Measurements from ENCODE around the gene ZFP64. TPM values are rescaled to one million over a fixed set of nuclear protein-coding genes. Genes with fewer than 3 reads are reported as not detected.

Gene ZFP64
- total RNA-seq, 4 donors from 2014 or later: 13.2 to 16.3 (median 13.4) TPM

DNA sequence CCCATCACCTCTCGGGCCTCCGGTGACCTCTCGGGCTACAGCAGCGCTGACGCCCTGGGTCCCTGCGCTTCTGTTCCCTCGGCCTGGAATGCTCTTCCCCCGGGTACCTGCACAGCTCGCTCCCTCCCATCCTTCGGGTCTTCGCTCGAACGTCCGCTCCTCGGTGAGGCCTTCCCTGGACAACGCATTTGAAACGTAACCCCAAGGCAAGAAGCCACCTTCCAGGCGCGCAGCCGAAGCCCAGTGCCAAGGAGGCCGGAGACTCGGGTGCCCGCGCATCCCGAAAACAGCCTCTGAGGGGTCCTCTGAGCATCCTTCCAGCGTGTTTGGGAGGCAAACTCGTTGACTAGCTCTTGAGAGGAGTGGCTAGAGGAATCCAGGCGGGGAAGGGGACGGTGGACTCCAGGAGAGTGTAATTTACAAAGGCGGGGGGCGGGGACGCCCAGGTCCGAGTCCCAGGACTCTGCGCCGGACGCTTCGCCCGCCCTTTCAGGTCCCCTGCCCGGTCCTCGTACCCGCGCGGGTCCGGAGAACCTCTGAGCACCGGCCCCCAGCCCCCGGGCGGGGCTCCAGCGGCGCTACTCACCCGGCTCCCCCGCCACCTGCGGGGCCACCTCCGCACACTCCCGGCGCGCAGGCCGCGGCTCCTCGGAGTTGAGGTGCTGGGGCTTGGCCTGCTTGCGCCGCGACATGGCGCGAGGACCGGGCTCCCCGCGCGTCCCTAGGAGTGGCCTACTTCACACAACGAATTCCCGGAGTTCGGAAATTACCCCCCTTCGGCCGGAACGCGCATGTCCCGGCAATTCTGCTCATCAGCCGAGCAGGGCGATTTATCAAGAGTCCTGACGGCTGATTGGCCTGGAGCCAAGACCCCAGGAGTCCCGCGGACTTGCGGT lies 86.8 kb downstream of the ZFP64 start:
- peak; percentile 17 to 29 for DNase-seq
- 1 to 3% methylated on average over 17 to 33 of the region's 82 CpGs for WGBS, 2 donors
- intact Hi-C loops (cut with DNase I): no loop called here

DNA sequence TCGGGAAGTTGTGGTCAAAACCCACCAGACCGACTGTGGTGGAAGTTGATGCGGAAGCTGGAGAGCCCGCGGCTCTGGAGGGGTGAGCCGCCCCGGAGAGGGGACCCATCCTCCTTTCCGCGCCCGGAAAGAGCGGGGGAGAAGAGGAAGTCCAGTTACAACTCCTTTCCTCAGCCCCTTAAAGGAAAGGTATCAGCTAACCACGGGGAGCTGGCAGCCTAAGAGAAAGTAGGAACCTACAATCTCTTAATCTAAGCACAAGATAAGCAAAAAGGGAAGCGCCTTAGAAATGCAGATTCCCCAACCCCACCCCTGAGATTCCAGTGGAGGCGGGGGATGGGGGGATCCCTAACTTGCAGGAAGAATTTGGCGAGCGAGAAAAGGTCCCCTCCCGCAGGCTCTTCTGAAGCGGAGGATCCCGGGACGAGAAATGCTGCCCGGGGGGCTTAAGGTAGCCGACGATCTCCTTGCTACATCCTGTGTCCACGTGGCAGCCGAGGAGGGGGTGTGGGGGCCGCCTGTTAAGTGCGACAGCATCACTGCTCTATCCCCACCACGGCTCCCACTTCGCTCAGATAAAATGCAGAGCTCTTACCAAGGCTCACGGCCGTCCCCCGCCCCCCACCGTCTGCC lies 87.5 kb downstream of the ZFP64 start:
- no peaks in the 10 kb centered on the region for H3K9me3 ChIP-seq
- H3K27me3 ChIP-seq: peaks cover 4% of the 10 kb centered on the region
- TF ChIP-seq POLR2A (IDR thresholded peaks at IDR 0.05): no peak
- TF ChIP-seq, protein P1, sequence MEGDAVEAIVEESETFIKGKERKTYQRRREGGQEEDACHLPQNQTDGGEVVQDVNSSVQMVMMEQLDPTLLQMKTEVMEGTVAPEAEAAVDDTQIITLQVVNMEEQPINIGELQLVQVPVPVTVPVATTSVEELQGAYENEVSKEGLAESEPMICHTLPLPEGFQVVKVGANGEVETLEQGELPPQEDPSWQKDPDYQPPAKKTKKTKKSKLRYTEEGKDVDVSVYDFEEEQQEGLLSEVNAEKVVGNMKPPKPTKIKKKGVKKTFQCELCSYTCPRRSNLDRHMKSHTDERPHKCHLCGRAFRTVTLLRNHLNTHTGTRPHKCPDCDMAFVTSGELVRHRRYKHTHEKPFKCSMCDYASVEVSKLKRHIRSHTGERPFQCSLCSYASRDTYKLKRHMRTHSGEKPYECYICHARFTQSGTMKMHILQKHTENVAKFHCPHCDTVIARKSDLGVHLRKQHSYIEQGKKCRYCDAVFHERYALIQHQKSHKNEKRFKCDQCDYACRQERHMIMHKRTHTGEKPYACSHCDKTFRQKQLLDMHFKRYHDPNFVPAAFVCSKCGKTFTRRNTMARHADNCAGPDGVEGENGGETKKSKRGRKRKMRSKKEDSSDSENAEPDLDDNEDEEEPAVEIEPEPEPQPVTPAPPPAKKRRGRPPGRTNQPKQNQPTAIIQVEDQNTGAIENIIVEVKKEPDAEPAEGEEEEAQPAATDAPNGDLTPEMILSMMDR (IDR thresholded peaks at IDR 0.05): no peak
- H3K4me3 ChIP-seq (replicated peaks in 1 of 3): peak overlapping the region in 1 of 3 donors; percentile 34
- H3K4me1 ChIP-seq: peaks cover 24 to 32% of the 10 kb centered on the region in 2 donors
- intact Hi-C loops (cut with DNase I): no loop called here
- 2 to 4% methylated on average over 27 to 33 of the region's 33 CpGs for WGBS, 2 donors
- no peak for DNase-seq
- no peak overlapping the region for H3K27ac ChIP-seq
- H3K36me3 ChIP-seq: no peaks in the 10 kb centered on the region

More for the DNA sequence above, 86.8 kb downstream of the ZFP64 start:
- H3K9me3 ChIP-seq: no peaks in the 10 kb centered on the region
- peaks cover 24 to 28% of the 10 kb centered on the region in 2 donors for H3K4me1 ChIP-seq
- H3K4me3 ChIP-seq (replicated peaks in 1 of 3): peak overlapping the region in 2 of 3 donors; percentile 8 to 34
- peaks cover 4% of the 10 kb centered on the region for H3K27me3 ChIP-seq
- H3K36me3 ChIP-seq: no peaks in the 10 kb centered on the region
- no peak for TF ChIP-seq POLR2A (IDR thresholded peaks at IDR 0.05)
- TF ChIP-seq, protein P1 (IDR thresholded peaks at IDR 0.05): no peak
- no peak overlapping the region for H3K27ac ChIP-seq

DNA sequence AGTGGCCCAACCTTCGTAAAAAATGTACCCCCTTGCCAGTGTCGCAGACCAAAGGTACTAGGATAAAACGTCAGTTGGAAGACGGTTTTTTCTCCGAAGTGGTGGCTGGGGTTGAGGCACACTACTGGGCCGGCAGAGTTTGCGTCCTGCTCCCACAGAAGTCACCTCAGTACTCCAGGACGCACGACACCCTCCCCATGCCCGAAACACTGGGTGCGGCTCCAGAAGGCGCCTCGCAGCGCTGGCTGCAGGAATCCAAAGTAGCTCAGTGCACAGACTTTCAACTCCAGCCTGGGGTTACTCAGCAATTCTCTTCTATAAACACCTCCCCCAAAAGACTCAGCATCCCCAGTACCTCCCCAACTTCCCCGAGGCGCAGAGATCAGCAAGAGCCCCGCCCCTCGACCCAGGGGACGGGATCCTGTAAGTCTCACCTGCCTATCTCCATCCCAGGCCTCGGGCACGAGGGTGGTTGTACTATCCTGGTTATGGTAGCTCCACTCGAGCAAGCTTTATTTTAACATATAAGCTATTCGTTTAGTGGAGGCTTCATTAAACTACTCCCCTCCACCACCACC lies 88.2 kb downstream of the ZFP64 start:
- DNase-seq: no peak
- H3K36me3 ChIP-seq: no peaks in the 10 kb centered on the region
- no peak overlapping the region for H3K27ac ChIP-seq
- H3K4me1 ChIP-seq: peaks cover 24 to 32% of the 10 kb centered on the region in 2 donors
- no peaks in the 10 kb centered on the region for H3K9me3 ChIP-seq
- H3K27me3 ChIP-seq: peaks cover 4% of the 10 kb centered on the region
- no peak overlapping the region for H3K4me3 ChIP-seq (replicated peaks in 1 of 3)
- WGBS, 2 donors: 40 to 50% methylated on average over 23 of the region's 23 CpGs
- intact Hi-C loops (cut with DNase I): no loop called here
- TF ChIP-seq, protein P1 (IDR thresholded peaks at IDR 0.05): no peak
- TF ChIP-seq POLR2A (IDR thresholded peaks at IDR 0.05): no peak

DNA sequence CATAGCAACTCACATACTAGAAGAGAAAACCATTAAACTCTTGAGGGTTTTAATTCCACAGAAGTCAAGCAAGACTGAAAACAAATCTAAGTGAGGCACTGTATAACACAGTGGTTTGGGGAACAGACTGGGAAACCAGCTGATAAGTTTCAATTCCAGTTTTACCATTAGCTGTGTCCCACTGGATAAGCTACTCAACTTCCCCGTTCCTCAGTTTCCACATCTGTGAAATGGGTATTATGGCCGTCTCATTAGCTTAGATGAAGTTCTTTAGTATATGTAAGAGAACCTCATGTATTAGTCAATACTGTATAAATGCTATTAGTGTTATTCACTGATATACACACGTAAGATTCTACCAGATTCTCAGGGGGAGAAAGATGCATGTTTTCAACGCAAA lies 89.0 kb downstream of the ZFP64 start:
- Histone ChIP-seq H3K36me3 (no peaks in the 10 kb centered on the region), H3K27ac (no peak overlapping the region), H3K9me3 (no peaks in the 10 kb centered on the region), H3K4me3 (replicated peaks in 1 of 3) (no peak overlapping the region), H3K27me3 (peaks cover 4% of the 10 kb centered on the region), H3K4me1 (peaks cover 24 to 32% of the 10 kb centered on the region in 2 donors)
- no peak for TF ChIP-seq POLR2A (IDR thresholded peaks at IDR 0.05)
- 90 to 93% methylated on average over 4 of the region's 4 CpGs for WGBS, 2 donors
- DNase-seq: no peak
- intact Hi-C loops (cut with DNase I): no loop called here

DNA sequence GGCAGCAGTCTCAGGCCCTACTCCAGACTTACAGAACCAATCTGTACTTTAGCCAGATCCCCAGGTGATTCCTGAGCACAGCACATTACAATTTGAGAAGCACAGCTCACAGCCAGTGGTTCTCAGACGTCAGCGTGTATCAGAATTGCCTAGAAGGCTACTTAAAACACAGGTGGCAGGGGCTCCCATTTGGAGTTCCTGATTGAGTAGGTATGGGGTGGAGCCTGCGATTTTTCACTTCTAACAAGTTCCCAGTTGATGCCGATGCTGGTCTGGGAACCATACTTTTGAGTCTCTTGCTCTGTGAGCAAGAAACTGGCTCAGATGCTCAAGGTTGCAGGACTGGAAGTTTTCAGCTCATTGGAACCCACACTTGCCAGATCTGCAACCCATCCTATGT lies 89.5 kb downstream of the ZFP64 start:
- Histone ChIP-seq H3K4me3 (replicated peaks in 1 of 3) (no peak overlapping the region), H3K9me3 (no peaks in the 10 kb centered on the region), H3K27me3 (peaks cover 4% of the 10 kb centered on the region), H3K36me3 (no peaks in the 10 kb centered on the region), H3K27ac (no peak overlapping the region), H3K4me1 (peaks cover 24 to 32% of the 10 kb centered on the region in 2 donors)
- WGBS, 2 donors: 86 to 92% methylated on average over 4 of the region's 4 CpGs
- no peak for DNase-seq
- TF ChIP-seq, protein P1 (IDR thresholded peaks at IDR 0.05): no peak
- no peak for TF ChIP-seq POLR2A (IDR thresholded peaks at IDR 0.05)
- intact Hi-C loops (cut with DNase I): no loop called here

Measured in thyroid gland (tissue), 4 donors.